Measurements from ENCODE around the gene WDR20. TPM values are rescaled to one million over a fixed set of nuclear protein-coding genes. Genes with fewer than 3 reads are reported as not detected.

The WDR20 gene
- total RNA-seq, 1 experiment from 2014 or later = 23.7 TPM

GRCh38 chr14:102140750-102141145 lies 1.1 kb downstream of the WDR20 start:
- peaks cover 86% of the 10 kb centered on the region for H3K79me2 ChIP-seq (ENCODE audit: low read length)
- no peak for TF ChIP-seq EZH2phosphoT487 (IDR thresholded peaks at IDR 0.05; ENCODE audit: borderline replicate concordance, low read length)
- TF ChIP-seq, protein P1, sequence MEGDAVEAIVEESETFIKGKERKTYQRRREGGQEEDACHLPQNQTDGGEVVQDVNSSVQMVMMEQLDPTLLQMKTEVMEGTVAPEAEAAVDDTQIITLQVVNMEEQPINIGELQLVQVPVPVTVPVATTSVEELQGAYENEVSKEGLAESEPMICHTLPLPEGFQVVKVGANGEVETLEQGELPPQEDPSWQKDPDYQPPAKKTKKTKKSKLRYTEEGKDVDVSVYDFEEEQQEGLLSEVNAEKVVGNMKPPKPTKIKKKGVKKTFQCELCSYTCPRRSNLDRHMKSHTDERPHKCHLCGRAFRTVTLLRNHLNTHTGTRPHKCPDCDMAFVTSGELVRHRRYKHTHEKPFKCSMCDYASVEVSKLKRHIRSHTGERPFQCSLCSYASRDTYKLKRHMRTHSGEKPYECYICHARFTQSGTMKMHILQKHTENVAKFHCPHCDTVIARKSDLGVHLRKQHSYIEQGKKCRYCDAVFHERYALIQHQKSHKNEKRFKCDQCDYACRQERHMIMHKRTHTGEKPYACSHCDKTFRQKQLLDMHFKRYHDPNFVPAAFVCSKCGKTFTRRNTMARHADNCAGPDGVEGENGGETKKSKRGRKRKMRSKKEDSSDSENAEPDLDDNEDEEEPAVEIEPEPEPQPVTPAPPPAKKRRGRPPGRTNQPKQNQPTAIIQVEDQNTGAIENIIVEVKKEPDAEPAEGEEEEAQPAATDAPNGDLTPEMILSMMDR (conservative IDR thresholded peaks at IDR 0.05; ENCODE audit: low read depth, low read length) = no peak
- ATAC-seq (no peak), DNase-seq (peak; percentile 33)
- no peaks in the 10 kb centered on the region for H3F3A ChIP-seq (ENCODE audit: low read length, unreplicated experiment)
- H3K4me2 ChIP-seq (ENCODE audit: low read length) = peak overlapping the region; percentile 95
- ChIA-PET CTCF (interaction anchor here (0.7 kb wide), 1 partner anchor 19 kb away, joined by 3 read pairs; no protein-coding TSS in a partner anchor), POLR2A (ENCODE audit: unreplicated experiment) (no interaction called here)
- no peaks in the 10 kb centered on the region for H3K9me2 ChIP-seq (replicated peaks; ENCODE audit: low read length)
- intact Hi-C loops (cut with micrococcal nuclease) = no loop called here
- no peak overlapping the region for H3K27ac ChIP-seq (ENCODE audit: low read length)
- peaks cover 10% of the 10 kb centered on the region for H3K4me1 ChIP-seq (ENCODE audit: insufficient read depth, low read length)
- H3K4me3 ChIP-seq (ENCODE audit: low read length) = peak overlapping the region; percentile 75
- no TSS peak for BruUV-seq (replicated peaks)
- H2AFZ ChIP-seq (ENCODE audit: low read length) = no peak overlapping the region; the same call in 1 of the 2 replicates
- H3K36me3 ChIP-seq (ENCODE audit: low read depth, low read length) = peaks cover 4% of the 10 kb centered on the region; the same call in 1 of the 2 replicates
- H3K9me3 ChIP-seq (ENCODE audit: low read length) = no peaks in the 10 kb centered on the region
- no peaks in the 10 kb centered on the region for H3K27me3 ChIP-seq (ENCODE audit: low read length)
- peaks cover 14% of the 10 kb centered on the region for H4K20me1 ChIP-seq (ENCODE audit: low read length)
- H3K9ac ChIP-seq (ENCODE audit: low read length) = peak overlapping the region; percentile 92

GRCh38 chr14:102141797-102142196 lies 2.1 kb downstream of the WDR20 start:
- intact Hi-C loops (cut with micrococcal nuclease) = no loop called here
- DNase-seq (no peak), ATAC-seq (no peak)
- Histone ChIP-seq H3K9ac (ENCODE audit: low read length) (no peak overlapping the region; the same call in 1 of the 2 replicates), H3K27ac (ENCODE audit: low read length) (no peak overlapping the region), H3F3A (ENCODE audit: low read length, unreplicated experiment) (no peaks in the 10 kb centered on the region), H3K4me2 (ENCODE audit: low read length) (peak overlapping the region; percentile 95), H3K9me2 (replicated peaks; ENCODE audit: low read length) (no peaks in the 10 kb centered on the region), H2AFZ (ENCODE audit: low read length) (no peak overlapping the region), H3K36me3 (ENCODE audit: low read depth, low read length) (peaks cover 4% of the 10 kb centered on the region; the same call in 1 of the 2 replicates), H3K4me3 (ENCODE audit: low read length) (peak overlapping the region; percentile 75), H3K4me1 (ENCODE audit: insufficient read depth, low read length) (peaks cover 10% of the 10 kb centered on the region), H4K20me1 (ENCODE audit: low read length) (peaks cover 16% of the 10 kb centered on the region), H3K9me3 (ENCODE audit: low read length) (no peaks in the 10 kb centered on the region), H3K27me3 (ENCODE audit: low read length) (no peaks in the 10 kb centered on the region), H3K79me2 (ENCODE audit: low read length) (peaks cover 93% of the 10 kb centered on the region)
- BruUV-seq (replicated peaks) = no TSS peak
- ChIA-PET CTCF (no interaction called here), POLR2A (ENCODE audit: unreplicated experiment) (no interaction called here)
- TF ChIP-seq EZH2 (IDR thresholded peaks at IDR 0.05; ENCODE audit: low read length, unreplicated experiment) (no peak), EZH2phosphoT487 (IDR thresholded peaks at IDR 0.05; ENCODE audit: borderline replicate concordance, low read length) (no peak)
- TF ChIP-seq, protein P1 (conservative IDR thresholded peaks at IDR 0.05; ENCODE audit: low read depth, low read length) = no peak

- ATAC-seq (no peak), DNase-seq (no peak)
- H3K79me2 ChIP-seq (ENCODE audit: low read length) = peaks cover 100% of the 10 kb centered on the region
- H4K20me1 ChIP-seq (ENCODE audit: low read length) = peaks cover 16% of the 10 kb centered on the region
- H3K36me3 ChIP-seq (ENCODE audit: low read depth, low read length) = peaks cover 4% of the 10 kb centered on the region; the same call in 1 of the 2 replicates
- H3K27ac ChIP-seq (ENCODE audit: low read length) = no peak overlapping the region
- ChIA-PET POLR2A (ENCODE audit: unreplicated experiment) (no interaction called here), CTCF (no interaction called here)
- TF ChIP-seq EZH2phosphoT487 (IDR thresholded peaks at IDR 0.05; ENCODE audit: borderline replicate concordance, low read length) = no peak
- no peak overlapping the region for H3K9ac ChIP-seq (ENCODE audit: low read length)
- H3K9me2 ChIP-seq (replicated peaks; ENCODE audit: low read length) = no peaks in the 10 kb centered on the region
- H3K4me2 ChIP-seq (ENCODE audit: low read length) = no peak overlapping the region
- no TSS peak for BruUV-seq (replicated peaks)
- H3K27me3 ChIP-seq (ENCODE audit: low read length) = no peaks in the 10 kb centered on the region
- no peaks in the 10 kb centered on the region for H3K9me3 ChIP-seq (ENCODE audit: low read length)
- H3F3A ChIP-seq (ENCODE audit: low read length, unreplicated experiment) = no peaks in the 10 kb centered on the region
- no peak overlapping the region for H3K4me3 ChIP-seq (ENCODE audit: low read length)
- intact Hi-C loops (cut with micrococcal nuclease) = no loop called here
- no peak overlapping the region for H2AFZ ChIP-seq (ENCODE audit: low read length)
- peaks cover 4% of the 10 kb centered on the region; the same call in 1 of the 2 replicates for H3K4me1 ChIP-seq (ENCODE audit: insufficient read depth, low read length)
Measured at GRCh38 chr14:102144914-102145313, 5.2 kb downstream of the WDR20 start.
